HepG2 (cell line): ENCODE results near the gene ZNF22. TPM values are rescaled to one million over a fixed set of nuclear protein-coding genes. Genes with fewer than 3 reads are reported as not detected.
A peak's percentile ranks its signal among the peaks of the same experiment; 100 is the strongest.

Experiments used
- CENPT ChIP-seq: sonication (generic); formaldehyde crosslinking; IDR thresholded peaks from 2 replicates; pipeline ENCODE4 v1.8.0; 2022; ENCODE audit warnings: low read depth, mild to moderate bottlenecking, moderate library complexity, missing genetic modification reagents
- ELF4 ChIP-seq: sonication (generic); formaldehyde crosslinking; IDR thresholded peaks from 2 replicates; pipeline ENCODE4 v1.5.0; 2020; ENCODE audit warnings: missing genetic modification reagents, mild to moderate bottlenecking, moderate library complexity, borderline replicate concordance
- HNRNPH1 ChIP-seq: fragments of 200-400 bp; formaldehyde crosslinking; optimal IDR thresholded peaks from 2 replicates; pipeline ENCODE3; 2017; ENCODE audit warnings: mild to moderate bottlenecking, low read depth, low read length
- IKZF5 ChIP-seq: IDR thresholded peaks from 2 replicates; pipeline ENCODE4 v1.6.1; 2018; ENCODE audit warnings: missing genetic modification reagents, mild to moderate bottlenecking, missing compliant biosample characterization
- JUN ChIP-seq: sonication (generic); formaldehyde crosslinking; IDR thresholded peaks from 2 replicates; pipeline ENCODE4 v1.4.0; 2020; ENCODE audit warnings: mild to moderate bottlenecking, missing genetic modification reagents
- KAT7 ChIP-seq: IDR thresholded peaks from 2 replicates; pipeline ENCODE4 v1.6.1; 2018; ENCODE audit warnings: borderline replicate concordance, missing compliant biosample characterization
- KLF12 ChIP-seq: sonication (generic); formaldehyde crosslinking; IDR thresholded peaks from 2 replicates; pipeline ENCODE4 v1.4.0; 2020; ENCODE audit warnings: missing genetic modification reagents, borderline replicate concordance
- MAZ ChIP-seq, 2 experiments: sonication (generic) in 1 of 2; formaldehyde crosslinking in 1 of 2; IDR thresholded peaks; 2 replicates each; pipeline versions ENCODE4 v1.5.0 to v1.6.1; 2012 to 2020; ENCODE audit warnings: low read depth in 2 of 2, mild to moderate bottlenecking in 2 of 2, borderline replicate concordance in 1 of 2, improper control_type of control experiment in 1 of 2, low read length in 1 of 2, missing genetic modification reagents in 1 of 2, moderate library complexity in 1 of 2
- PAXIP1 ChIP-seq: sonication (generic); formaldehyde crosslinking; conservative IDR thresholded peaks from 2 replicates; pipeline ENCODE4 v1.4.0; 2020; ENCODE audit warnings: mild to moderate bottlenecking, missing genetic modification reagents, moderate library complexity
- RARG ChIP-seq: sonication (generic); formaldehyde crosslinking; IDR thresholded peaks from 2 replicates; pipeline ENCODE4 v1.4.0; 2020; ENCODE audit warnings: low read depth, mild to moderate bottlenecking, missing genetic modification reagents
- REXO4 ChIP-seq: sonication (generic); formaldehyde crosslinking; IDR thresholded peaks from 2 replicates; pipeline ENCODE4 v1.8.0; 2022; ENCODE audit warnings: missing genetic modification reagents, mild to moderate bottlenecking, borderline replicate concordance
- RORA ChIP-seq: sonication (generic); formaldehyde crosslinking; IDR thresholded peaks from 2 replicates; pipeline ENCODE4 v1.5.0; 2020; ENCODE audit warnings: mild to moderate bottlenecking, missing genetic modification reagents, moderate library complexity
- SNRNP70 ChIP-seq: fragments of 200-400 bp; formaldehyde crosslinking; IDR thresholded peaks from 2 replicates; pipeline ENCODE4 v1.6.1; 2017; ENCODE audit warnings: mild to moderate bottlenecking, low read depth, low read length, moderate library complexity
- STAT5B ChIP-seq: sonication (generic); formaldehyde crosslinking; IDR thresholded peaks from 2 replicates; pipeline ENCODE4 v1.4.0; 2020; ENCODE audit warnings: missing genetic modification reagents
- ZBTB14 ChIP-seq: sonication (generic); formaldehyde crosslinking; IDR thresholded peaks from 2 replicates; pipeline ENCODE4 v1.4.0; 2020; ENCODE audit warnings: missing genetic modification reagents
- ZNF564 ChIP-seq: sonication (generic); formaldehyde crosslinking; IDR thresholded peaks from 2 replicates; pipeline ENCODE4 v1.8.1; 2023; ENCODE audit warnings: mild to moderate bottlenecking, missing genetic modification reagents
- polyA plus RNA-seq, 8 experiments: library from polyadenylated mRNA; depleted of rRNA in 3 of 8; stranded (reverse) in 7 of 8; unstranded in 1 of 8; fragments of >200 nt; fragmentation: Illumina TruSeq in 4 of 8; extraction: Trizol in 4 of 8; gene quantifications; 2 replicates each; pipeline versions ENCODE4 v1.2.1 to v1.2.3, GENCODE V29; 2011 to 2016; ENCODE audit warnings: low read depth in 4 of 8, missing spikeins in 1 of 8, mixed read lengths in 1 of 8; ENCODE audit not compliant: insufficient read depth in 1 of 8
- total RNA-seq, 5 experiments: library from RNA; depleted of rRNA; stranded (reverse); fragments of >200 nt; fragmentation: Illumina TruSeq; extraction: Trizol; gene quantifications; 2 replicates each; pipeline ENCODE4 v1.2.3, GENCODE V29; 2016; ENCODE audit warnings: low read depth in 1 of 5

Gene ZNF22
- total and polyA plus RNA-seq, 2 of the 13 experiments (the other 11 are each of a cell fraction or from before 2014, with no cell fraction given), result 0.40 to 1.3 TPM

- TF ChIP-seq HNRNPH1 (no peak), RARG (0 out of 2 replicates have a peak, but pooled peaks have one; percentile 41), SNRNP70 (no peak), KAT7 (CRISPR knock-in tag) (no peak), KLF12 (CRISPR knock-in tag) (peak; percentile 54; the same call in 1 of the 2 replicates), RORA (no peak), REXO4 (no peak), CENPT (no peak), PAXIP1 (CRISPR knock-in tag) (0 out of 2 replicates have a peak, but pooled peaks have one; percentile 29), STAT5B (no peak), ELF4 (CRISPR knock-in tag) (peak; percentile 74; the same call in 1 of the 2 replicates), JUN (CRISPR knock-in tag) (no peak), ZNF564 (CRISPR knock-in tag) (0 out of 2 replicates have a peak, but pooled peaks have one; percentile 23), IKZF5 (CRISPR knock-in tag) (0 out of 2 replicates have a peak, but pooled peaks have one; percentile 14), ZBTB14 (no peak), MAZ (IDR thresholded peaks at IDR 0.05; ENCODE audit: borderline replicate concordance, low read depth, low read length) (no peak), MAZ (CRISPR knock-in tag; IDR thresholded peaks at IDR 0.05; ENCODE audit: low read depth) (peak; percentile 42; the same call in 1 of the 2 replicates)
These were observed 25.0 kb upstream of the ZNF22 start (continued) for GRCh38 chr10:44975431-44976331.
